GM19467 (cell line): ENCODE measurements around the gene POP4.
A peak's percentile ranks its signal among the peaks of the same experiment; 100 is the strongest.
"Not testable (repeated sequence)": the region's sequence is repeated elsewhere in the genome, so short reads cannot be mapped to it uniquely, and the experiment has no call there.

Experiments
- ATAC-seq: cut with Tn5 transposase; IDR thresholded peaks from one replicate; pipeline ENCODE4 v1.9.1; 2021; ENCODE audit warnings: mild to moderate bottlenecking, moderate library complexity; ENCODE audit not compliant: unreplicated experiment

The POP4 gene

GRCh38 chr19:29605653-29606419, at the start of gene POP4:
POP4 (plus strand) TSS chr19:29606283; CDS start chr19:29606319, 36 bp downstream.
- peak; percentile 64 for ATAC-seq

- ATAC-seq, result not testable (repeated sequence)
These were observed 47.0 kb upstream of the POP4 start for GRCh38 chr19:29559110-29559509.

- no peak for ATAC-seq
These were observed 46.3 kb upstream of the POP4 start for GRCh38 chr19:29559743-29560142.

- ATAC-seq, result no peak
These were observed 45.6 kb upstream of the POP4 start for GRCh38 chr19:29560313-29561075.

GRCh38 chr19:29561601-29562000, 44.5 kb upstream of the POP4 start:
- no peak for ATAC-seq

GRCh38 chr19:29562299-29563297, 43.5 kb upstream of the POP4 start:
- ATAC-seq, result no peak

- no peak for ATAC-seq
These were observed 42.5 kb upstream of the POP4 start for GRCh38 chr19:29563486-29564101.

GRCh38 chr19:29564574-29565005, 41.5 kb upstream of the POP4 start:
- no peak for ATAC-seq

- ATAC-seq, result no peak
These were observed 40.9 kb upstream of the POP4 start for GRCh38 chr19:29565171-29565570.

GRCh38 chr19:29566496-29567054, 39.5 kb upstream of the POP4 start:
- ATAC-seq, result no peak

- no peak for ATAC-seq
These were observed 38.6 kb upstream of the POP4 start for GRCh38 chr19:29567366-29567915.

- no peak for ATAC-seq
These were observed 37.8 kb upstream of the POP4 start for GRCh38 chr19:29568036-29569025.

- ATAC-seq, result no peak
These were observed 36.8 kb upstream of the POP4 start for GRCh38 chr19:29569038-29569911.

GRCh38 chr19:29571181-29571580, 34.9 kb upstream of the POP4 start:
- no peak for ATAC-seq

GRCh38 chr19:29573486-29573885, 32.6 kb upstream of the POP4 start:
- no peak for ATAC-seq

GRCh38 chr19:29574510-29574909, 31.6 kb upstream of the POP4 start:
- ATAC-seq, result no peak

GRCh38 chr19:29576046-29576606, 30.0 kb upstream of the POP4 start:
- no peak for ATAC-seq
